Bone marrow (tissue), 2 donors: Measurements from ENCODE around the gene SPATA16.
"Not testable (repeated sequence)": the region's sequence is repeated elsewhere in the genome, so short reads cannot be mapped to it uniquely, and the experiment has no call there.

Source experiments
- DNase-seq, 2 donors: peaks; one replicate each; lab custom pipeline; 2025; lab: John Stamatoyannopoulos, UW

The SPATA16 gene

DNA sequence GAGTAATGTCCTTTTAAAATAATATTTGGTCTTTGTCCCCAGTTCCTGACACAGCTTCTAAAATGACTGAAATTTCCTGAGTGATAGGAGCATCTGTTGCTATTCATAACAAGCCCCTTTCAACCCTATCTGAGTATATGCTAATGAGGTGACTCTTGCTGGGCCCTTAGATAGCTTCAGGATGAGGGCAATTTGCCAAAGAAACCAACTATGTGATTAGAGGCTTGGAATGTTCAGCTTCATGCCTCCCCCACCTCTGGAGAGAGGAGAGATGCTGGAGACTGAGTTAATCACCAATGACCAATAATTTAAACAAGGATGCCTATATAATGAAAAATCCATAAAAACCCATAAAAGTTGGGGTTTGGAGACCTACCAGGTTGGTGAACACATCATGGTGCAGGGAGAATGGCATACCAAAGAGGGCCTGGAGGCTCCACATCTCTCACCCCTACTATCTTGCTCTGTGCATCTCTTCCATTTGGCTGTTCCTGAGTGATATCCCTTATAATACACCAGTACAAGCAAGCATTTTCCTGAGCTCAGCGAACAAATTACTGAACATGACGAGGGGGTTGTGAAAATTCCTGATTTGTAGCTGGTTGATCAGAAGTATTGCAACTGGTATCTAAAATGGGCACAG is 201.3 kb downstream of the SPATA16 start:
- DNase-seq: no peak

DNA sequence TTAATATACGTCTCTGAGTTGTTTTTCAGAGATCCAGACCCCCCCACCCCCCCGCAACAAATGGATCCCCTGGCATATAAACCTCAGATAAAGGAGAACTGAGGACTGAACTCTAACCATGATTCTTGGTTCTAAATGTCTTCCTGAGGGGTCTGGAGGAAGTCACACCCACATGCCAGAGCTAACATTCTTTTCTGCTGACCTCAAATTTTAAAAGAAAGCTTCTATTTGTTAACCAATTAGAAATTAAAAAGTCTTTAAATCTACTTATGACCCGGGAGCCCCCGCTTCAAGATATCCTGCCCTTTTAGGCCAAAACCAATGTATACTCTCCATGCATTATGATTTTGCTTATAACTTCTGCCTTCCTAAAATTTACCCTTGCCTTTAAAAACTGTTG is 202.2 kb downstream of the SPATA16 start:
- DNase-seq: no peak

DNA sequence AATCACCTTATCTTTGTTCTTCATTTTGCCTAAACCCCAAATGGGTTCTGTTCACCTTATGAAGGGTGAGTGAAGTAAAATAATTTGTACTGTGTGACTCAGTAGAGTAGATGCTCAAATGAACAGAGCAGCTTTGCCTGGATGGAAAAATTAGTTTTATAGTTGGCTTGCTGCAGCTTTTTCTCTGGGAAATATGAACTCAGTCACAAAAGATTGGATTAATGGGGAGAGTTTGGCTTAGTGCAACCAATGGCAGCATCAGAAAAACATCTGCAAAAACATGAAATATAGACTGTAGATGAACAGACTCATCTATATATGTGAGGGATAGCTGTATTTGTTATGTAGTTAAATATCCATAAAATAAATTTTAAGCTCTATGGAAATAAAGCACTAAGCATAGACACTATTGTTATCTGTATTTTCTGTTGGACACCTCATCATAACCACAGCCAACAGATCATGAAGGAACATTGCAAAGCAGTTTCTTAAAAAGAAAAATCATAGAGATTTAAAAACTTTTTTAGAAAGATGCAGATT is 209.2 kb downstream of the SPATA16 start:
- no peak for DNase-seq

DNA sequence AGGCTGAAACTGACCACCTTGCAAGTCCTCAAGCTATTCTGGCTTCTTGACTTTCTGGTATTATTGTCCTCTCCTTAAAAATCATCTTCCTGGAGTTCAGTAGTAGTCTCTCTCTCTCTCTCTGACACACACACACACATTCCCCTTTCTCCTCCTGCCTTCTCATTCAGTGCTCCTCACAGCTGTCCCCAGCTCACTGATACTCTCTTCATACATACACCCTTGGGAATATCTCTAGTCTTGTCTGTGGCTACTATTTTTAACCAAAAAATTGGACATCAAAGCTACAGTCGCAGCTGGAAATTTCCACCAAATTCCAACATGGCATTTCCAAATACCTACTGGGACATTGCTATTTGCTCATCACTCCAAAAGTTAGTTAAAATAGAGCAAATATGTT is 211.6 kb downstream of the SPATA16 start:
- DNase-seq: no peak

DNA sequence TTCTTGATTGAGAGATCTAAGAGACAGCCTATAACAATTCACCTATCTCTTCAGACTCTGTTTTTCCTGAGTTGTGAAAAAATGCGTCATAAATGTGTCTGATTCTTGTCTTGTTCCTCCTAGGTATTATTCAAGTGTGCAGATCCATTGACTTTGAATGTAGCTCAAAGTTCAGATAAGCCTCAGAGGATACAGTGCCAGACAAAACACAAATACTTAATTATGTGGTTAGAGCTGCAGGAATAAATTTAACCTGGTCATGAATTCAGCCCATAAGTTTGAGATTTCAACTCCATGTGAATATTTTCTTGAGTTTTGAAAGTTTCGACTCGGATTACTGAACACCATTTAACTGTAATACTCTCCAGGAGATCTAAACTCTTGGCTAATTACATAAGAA is 216.5 kb downstream of the SPATA16 start:
- DNase-seq: no peak

DNA sequence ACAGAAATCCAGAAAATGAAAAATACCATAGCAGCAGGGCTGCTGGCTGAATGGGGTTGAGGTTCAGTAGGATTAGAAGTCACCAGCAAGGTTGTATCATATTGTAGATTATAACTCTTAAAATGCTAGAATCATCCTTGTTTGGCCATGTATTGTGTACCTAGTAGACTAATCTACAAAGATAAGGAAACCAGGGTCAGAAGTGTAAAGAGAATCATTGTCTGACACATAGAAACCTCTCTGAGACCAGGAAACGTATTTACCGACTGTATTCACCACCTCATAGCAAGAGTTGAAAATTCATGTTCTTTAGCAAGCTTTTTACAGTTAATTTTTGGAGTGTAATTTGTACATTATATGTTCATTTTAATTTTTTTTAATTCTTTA is 221.7 kb downstream of the SPATA16 start:
- DNase-seq: no peak

- DNase-seq: no peak
Measured at GRCh38 chr3:172918568-172919296, 222.3 kb downstream of the SPATA16 start.

GRCh38 chr3:172918165-172918564 is 222.9 kb downstream of the SPATA16 start:
- no peak for DNase-seq

- no peak for DNase-seq
Measured at GRCh38 chr3:172915911-172916514, 225.0 kb downstream of the SPATA16 start.

DNA sequence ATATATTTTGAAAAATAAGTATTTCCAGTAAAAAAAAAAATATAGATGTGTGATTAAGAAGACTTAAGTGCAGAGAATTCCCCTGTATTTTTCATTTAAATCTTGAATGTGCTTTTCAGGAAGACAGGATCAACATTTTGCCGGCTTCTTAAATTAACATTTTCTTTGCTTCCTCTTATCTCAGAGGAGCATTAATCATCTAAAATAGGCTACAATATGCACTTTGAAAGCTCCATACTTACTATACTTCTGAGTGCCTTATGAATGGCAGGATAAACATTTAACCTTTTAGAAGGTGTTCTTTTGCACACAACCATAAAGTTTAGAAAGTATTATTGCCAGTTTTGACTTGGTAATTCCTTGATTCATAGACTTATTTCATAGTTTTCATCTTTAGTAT is 226.2 kb downstream of the SPATA16 start:
- DNase-seq: no peak

GRCh38 chr3:172913911-172914655 is 227.0 kb downstream of the SPATA16 start:
- DNase-seq: no peak

- DNase-seq: no peak
Measured at GRCh38 chr3:172911142-172911541, 229.9 kb downstream of the SPATA16 start.

GRCh38 chr3:172908771-172909270 is 232.2 kb downstream of the SPATA16 start:
- no peak for DNase-seq

DNA sequence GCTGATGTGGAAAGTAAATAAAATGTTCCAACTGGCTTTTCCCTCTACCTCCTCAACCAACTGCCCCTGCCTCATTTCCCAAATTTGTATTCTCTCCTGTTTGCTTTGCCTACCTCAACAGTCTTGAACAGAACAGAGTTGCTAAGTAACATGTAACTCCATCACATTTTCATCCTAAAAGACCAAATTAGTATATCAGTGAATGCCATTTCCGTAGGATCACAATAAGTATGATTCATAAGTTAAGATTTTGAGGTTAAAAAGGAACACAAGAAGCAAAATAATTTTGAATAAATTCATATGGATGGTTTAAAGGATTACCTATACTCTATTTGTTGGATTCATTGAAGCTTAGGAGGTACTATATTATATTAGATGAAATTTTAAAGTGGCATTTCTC is 235.6 kb downstream of the SPATA16 start:
- DNase-seq: no peak

DNA sequence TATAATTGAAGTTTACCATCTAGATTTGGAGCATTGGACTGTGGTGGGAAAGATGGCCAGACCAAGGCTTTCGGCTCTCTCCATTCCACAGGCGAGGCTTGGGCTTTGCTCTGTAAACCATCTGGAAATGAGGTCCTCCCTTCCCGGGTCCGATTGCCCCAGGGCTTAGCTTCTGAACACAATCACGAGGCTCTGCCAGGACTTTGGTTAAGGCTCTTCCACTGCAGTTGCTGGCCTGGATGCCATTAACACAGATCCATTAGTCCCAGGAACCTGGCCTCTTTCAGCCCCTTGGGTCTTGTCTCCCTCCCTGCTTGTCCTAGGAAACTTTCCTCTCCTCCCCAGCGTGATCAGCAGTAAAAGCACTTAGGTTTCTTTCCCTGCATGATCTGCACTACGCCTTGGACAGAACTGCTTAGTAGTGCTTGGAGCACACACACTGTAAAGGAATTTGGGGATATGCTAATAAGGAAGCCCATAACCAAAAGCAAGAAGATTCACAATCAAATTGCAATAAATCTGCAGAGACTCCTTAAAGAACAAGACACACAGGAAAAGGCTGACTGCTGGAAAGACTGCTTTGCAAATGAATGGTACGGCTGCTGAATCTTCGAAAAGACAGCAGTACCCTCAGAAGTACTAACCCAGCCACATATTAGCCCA is 236.2 kb downstream of the SPATA16 start:
- DNase-seq: no peak

GRCh38 chr3:172903642-172904320 is 237.3 kb downstream of the SPATA16 start:
- no peak for DNase-seq

GRCh38 chr3:172892158-172892557 is 248.9 kb downstream of the SPATA16 start:
- DNase-seq: no peak

DNA sequence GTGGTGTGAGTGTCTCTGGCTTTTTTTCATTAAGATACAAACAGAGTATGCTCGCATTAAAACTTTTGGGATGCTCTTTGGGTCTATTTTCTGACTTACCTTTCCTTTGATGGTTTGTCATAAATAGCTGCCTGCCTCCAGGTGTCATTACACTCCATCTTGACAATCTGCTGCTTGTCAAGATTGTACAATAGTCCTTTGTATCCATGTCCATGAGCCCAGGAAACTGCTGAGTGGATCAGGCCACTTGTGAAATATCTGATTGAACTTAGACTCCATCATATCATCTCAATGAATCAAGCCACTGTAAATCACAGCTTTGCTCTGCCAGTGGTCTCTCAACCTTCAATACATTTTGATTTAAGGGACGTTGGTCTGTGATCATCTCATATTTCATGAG is 255.3 kb downstream of the SPATA16 start:
- no peak for DNase-seq

GRCh38 chr3:172882563-172882962 is 258.5 kb downstream of the SPATA16 start:
- no peak for DNase-seq

GRCh38 chr3:172879381-172879780 is 261.7 kb downstream of the SPATA16 start:
- DNase-seq: not testable (repeated sequence)

GRCh38 chr3:172877011-172877410 is 264.0 kb downstream of the SPATA16 start:
- no peak for DNase-seq
